ENCODE measurements around the gene ADAMTS16.

GRCh38 chr5:5278201-5278814 lies 138.2 kb downstream of the ADAMTS16 start:
- TF ChIP-seq CTCF (IDR thresholded peaks at IDR 0.05; ENCODE audit: low read length) (no peak), EZH2 (optimal IDR thresholded peaks at IDR 0.05; ENCODE audit: low read depth, low read length) (no peak), EZH2phosphoT487 (IDR thresholded peaks at IDR 0.05; ENCODE audit: low read length) (no peak)

All from MM.1S (cell line).